SJSA1 (cell line): ENCODE measurements around the gene PTPN22. TPM values are rescaled to one million over a fixed set of nuclear protein-coding genes. Genes with fewer than 3 reads are reported as not detected.

Source experiments
- DNase-seq, 2 experiments: peaks; one replicate each; pipeline ENCODE4 v3.0.0-alpha.2; 2015 to 2020; ENCODE audit warnings: low spot score in 2 of 2, low read depth in 1 of 2
- H3K27ac ChIP-seq: fragments of 250-450 bp; sonication (Bioruptor Pico); 2 replicates; pipeline ENCODE4 v1.5.1; 2020; ENCODE audit warnings: mild to moderate bottlenecking, moderate library complexity
- H3K27me3 ChIP-seq: fragments of 250-450 bp; sonication (Bioruptor Pico); replicated peaks from 2 replicates; pipeline ENCODE4 v1.5.1; 2020; ENCODE audit warnings: mild to moderate bottlenecking, moderate library complexity
- H3K36me3 ChIP-seq: fragments of 250-450 bp; sonication (Bioruptor Pico); 2 replicates; pipeline ENCODE4 v1.5.1; 2020; ENCODE audit warnings: mild to moderate bottlenecking
- H3K4me1 ChIP-seq: fragments of 250-450 bp; sonication (Bioruptor Pico); replicated peaks from 2 replicates; pipeline ENCODE4 v1.6.1; 2021; ENCODE audit warnings: mild to moderate bottlenecking
- H3K4me3 ChIP-seq: fragments of 250-450 bp; sonication (Bioruptor Pico); 2 replicates; pipeline ENCODE4 v1.5.1; 2020; ENCODE audit warnings: mild to moderate bottlenecking
- H3K9me3 ChIP-seq: fragments of 250-450 bp; sonication (Bioruptor Pico); replicated peaks from 2 replicates; pipeline ENCODE4 v1.5.1; 2020; ENCODE audit warnings: mild to moderate bottlenecking
- total RNA-seq: library from RNA; depleted of rRNA; stranded (reverse); fragments of >200 nt; shearing (Covaris generic); gene quantifications from 2 replicates; pipeline ENCODE4 v1.2.3, GENCODE V29; 2014

Gene PTPN22
- total RNA-seq, 1 experiment from 2014 or later: 1.5 TPM

GRCh38 chr1:113811156-113811887, 60.2 kb downstream of the PTPN22 start:
- H3K4me1 ChIP-seq: peaks cover 18% of the 10 kb centered on the region
- H3K27me3 ChIP-seq: no peaks in the 10 kb centered on the region
- peaks cover 9% of the 10 kb centered on the region for H3K36me3 ChIP-seq
- peak in 1 of 2 experiments; percentile 49 for DNase-seq
- H3K9me3 ChIP-seq: no peaks in the 10 kb centered on the region
- H3K27ac ChIP-seq: peak overlapping the region; percentile 16
- peak overlapping the region; percentile 79 for H3K4me3 ChIP-seq

- peak overlapping the region; percentile 36; the same call in 1 of the 2 replicates for H3K27ac ChIP-seq
- DNase-seq: peak in 1 of 2 experiments; percentile 37
- peaks cover 9% of the 10 kb centered on the region for H3K36me3 ChIP-seq
- peaks cover 18% of the 10 kb centered on the region for H3K4me1 ChIP-seq
- H3K27me3 ChIP-seq: no peaks in the 10 kb centered on the region
- H3K9me3 ChIP-seq: no peaks in the 10 kb centered on the region
- peak overlapping the region; percentile 9 for H3K4me3 ChIP-seq
Measured at GRCh38 chr1:113809670-113810602, 61.6 kb downstream of the PTPN22 start.

GRCh38 chr1:113808450-113809195, 62.9 kb downstream of the PTPN22 start:
- no peak overlapping the region for H3K27ac ChIP-seq
- no peak overlapping the region for H3K4me3 ChIP-seq
- no peak for DNase-seq
- H3K9me3 ChIP-seq: no peaks in the 10 kb centered on the region
- H3K36me3 ChIP-seq: peaks cover 9% of the 10 kb centered on the region
- H3K27me3 ChIP-seq: no peaks in the 10 kb centered on the region
- H3K4me1 ChIP-seq: peaks cover 18% of the 10 kb centered on the region

- no peak overlapping the region for H3K27ac ChIP-seq
- H3K27me3 ChIP-seq: no peaks in the 10 kb centered on the region
- H3K9me3 ChIP-seq: no peaks in the 10 kb centered on the region
- H3K4me1 ChIP-seq: peaks cover 14% of the 10 kb centered on the region
- H3K4me3 ChIP-seq: no peak overlapping the region
- no peak for DNase-seq
- H3K36me3 ChIP-seq: peaks cover 4% of the 10 kb centered on the region; the same call in 1 of the 2 replicates
Measured at GRCh38 chr1:113805639-113806038, 65.9 kb downstream of the PTPN22 start.

- no peaks in the 10 kb centered on the region for H3K9me3 ChIP-seq
- no peak for DNase-seq
- peaks cover 4% of the 10 kb centered on the region; the same call in 1 of the 2 replicates for H3K36me3 ChIP-seq
- no peak overlapping the region for H3K4me3 ChIP-seq
- no peak overlapping the region for H3K27ac ChIP-seq
- peaks cover 12% of the 10 kb centered on the region for H3K4me1 ChIP-seq
- no peaks in the 10 kb centered on the region for H3K27me3 ChIP-seq
Measured at GRCh38 chr1:113805256-113805531, 66.3 kb downstream of the PTPN22 start.

- peaks cover 6% of the 10 kb centered on the region for H3K4me1 ChIP-seq
- H3K4me3 ChIP-seq: no peak overlapping the region
- H3K9me3 ChIP-seq: no peaks in the 10 kb centered on the region
- peak in 1 of 2 experiments; percentile 21 for DNase-seq
- no peak overlapping the region for H3K27ac ChIP-seq
- peaks cover 4% of the 10 kb centered on the region; the same call in 1 of the 2 replicates for H3K36me3 ChIP-seq
- H3K27me3 ChIP-seq: no peaks in the 10 kb centered on the region
Measured at GRCh38 chr1:113804421-113805255, 66.9 kb downstream of the PTPN22 start.

GRCh38 chr1:113802367-113803007, 69.0 kb downstream of the PTPN22 start:
- Histone ChIP-seq H3K27me3 (no peaks in the 10 kb centered on the region), H3K4me3 (no peak overlapping the region), H3K4me1 (no peaks in the 10 kb centered on the region; the same call in 1 of the 2 replicates), H3K27ac (no peak overlapping the region), H3K36me3 (peaks cover 2% of the 10 kb centered on the region), H3K9me3 (no peaks in the 10 kb centered on the region)
- no peak for DNase-seq

- Histone ChIP-seq H3K27ac (no peak overlapping the region), H3K36me3 (peaks cover 6% of the 10 kb centered on the region), H3K27me3 (no peaks in the 10 kb centered on the region), H3K4me3 (no peak overlapping the region), H3K4me1 (no peaks in the 10 kb centered on the region; the same call in 1 of the 2 replicates), H3K9me3 (no peaks in the 10 kb centered on the region)
- no peak for DNase-seq
Measured at GRCh38 chr1:113800487-113800886, 71.0 kb downstream of the PTPN22 start.

- Histone ChIP-seq H3K4me3 (no peak overlapping the region), H3K27me3 (no peaks in the 10 kb centered on the region), H3K4me1 (no peaks in the 10 kb centered on the region), H3K36me3 (peaks cover 13% of the 10 kb centered on the region), H3K27ac (no peak overlapping the region), H3K9me3 (no peaks in the 10 kb centered on the region)
- no peak for DNase-seq
Measured at GRCh38 chr1:113797472-113797871, 74.0 kb downstream of the PTPN22 start.

GRCh38 chr1:113793878-113794834, 77.4 kb downstream of the PTPN22 start:
- H3K27me3 ChIP-seq: no peaks in the 10 kb centered on the region
- no peak overlapping the region for H3K4me3 ChIP-seq
- H3K4me1 ChIP-seq: no peaks in the 10 kb centered on the region
- H3K36me3 ChIP-seq: peaks cover 16% of the 10 kb centered on the region
- H3K27ac ChIP-seq: no peak overlapping the region
- no peaks in the 10 kb centered on the region for H3K9me3 ChIP-seq
- no peak for DNase-seq

GRCh38 chr1:113792986-113793385, 78.5 kb downstream of the PTPN22 start:
- Histone ChIP-seq H3K27ac (no peak overlapping the region), H3K4me3 (no peak overlapping the region), H3K36me3 (peaks cover 16% of the 10 kb centered on the region), H3K27me3 (no peaks in the 10 kb centered on the region), H3K4me1 (no peaks in the 10 kb centered on the region), H3K9me3 (no peaks in the 10 kb centered on the region)
- DNase-seq: no peak

GRCh38 chr1:113792471-113792870, 79.0 kb downstream of the PTPN22 start:
- no peaks in the 10 kb centered on the region for H3K9me3 ChIP-seq
- H3K36me3 ChIP-seq: peaks cover 14% of the 10 kb centered on the region
- no peaks in the 10 kb centered on the region for H3K4me1 ChIP-seq
- no peaks in the 10 kb centered on the region for H3K27me3 ChIP-seq
- H3K4me3 ChIP-seq: no peak overlapping the region
- H3K27ac ChIP-seq: no peak overlapping the region
- DNase-seq: no peak
